ENCODE measurements around the gene MYOCD. TPM values are rescaled to one million over a fixed set of nuclear protein-coding genes. Genes with fewer than 3 reads are reported as not detected.

MYOCD gene
- total and polyA plus RNA-seq, 4 donors, result 0.05 to 0.59 (median 0.23) TPM

DNA sequence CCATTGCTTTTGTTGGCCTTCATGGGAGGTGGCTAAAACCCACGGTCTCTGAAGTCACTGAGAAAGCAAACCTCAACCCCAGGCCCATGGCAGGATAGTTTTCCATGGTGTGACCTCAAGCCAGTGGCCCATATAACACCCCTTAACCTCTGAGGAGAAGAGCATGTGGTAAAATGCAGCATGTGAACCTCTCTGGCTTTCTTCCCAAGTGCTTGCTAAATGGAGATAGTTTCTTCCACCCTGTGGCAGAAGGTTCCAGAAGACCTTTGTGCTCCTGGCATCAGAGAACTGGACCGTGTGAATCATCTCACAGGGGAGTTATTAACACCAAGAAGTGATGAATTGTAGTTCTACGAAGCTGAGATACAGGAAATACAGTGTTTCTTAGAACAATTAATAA is 47.3 kb downstream of the MYOCD start:
- Histone ChIP-seq H3K4me1 (ENCODE audit: control insufficient read depth in 4 of 4, insufficient read depth in 4 of 4, low read length in 3 of 4) (no peaks in the 10 kb centered on the region), H3K27me3 (ENCODE audit: control insufficient read depth in 4 of 4, insufficient read depth in 4 of 4, low read length in 3 of 4) (peaks cover 0 to 3% (median 0%) of the 10 kb centered on the region in 4 donors), H3K9me3 (ENCODE audit: control insufficient read depth in 4 of 4, low read length in 3 of 4) (no peaks in the 10 kb centered on the region), H3K9ac (ENCODE audit: low read depth in 1 of 2, low read length in 2 of 2) (no peak overlapping the region), H3K4me3 (ENCODE audit: low read depth in 1 of 3, low read length in 3 of 3) (no peak overlapping the region), H3K36me3 (ENCODE audit: control insufficient read depth in 4 of 4, insufficient read depth in 3 of 4, low read depth in 1 of 4, low read length in 3 of 4) (no peaks in the 10 kb centered on the region), H3K27ac (ENCODE audit: low read depth in 1 of 2, low read length in 2 of 2) (no peak overlapping the region)
- 62% methylated on average over 3 of the region's 3 CpGs for WGBS
- TF ChIP-seq, protein P1, sequence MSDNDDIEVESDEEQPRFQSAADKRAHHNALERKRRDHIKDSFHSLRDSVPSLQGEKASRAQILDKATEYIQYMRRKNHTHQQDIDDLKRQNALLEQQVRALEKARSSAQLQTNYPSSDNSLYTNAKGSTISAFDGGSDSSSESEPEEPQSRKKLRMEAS (IDR thresholded peaks at IDR 0.05), result no peak
- TF ChIP-seq RAD21 (IDR thresholded peaks at IDR 0.05), result no peak
- no peak for TF ChIP-seq YY1 (IDR thresholded peaks at IDR 0.05)
- TF ChIP-seq, protein P2, sequence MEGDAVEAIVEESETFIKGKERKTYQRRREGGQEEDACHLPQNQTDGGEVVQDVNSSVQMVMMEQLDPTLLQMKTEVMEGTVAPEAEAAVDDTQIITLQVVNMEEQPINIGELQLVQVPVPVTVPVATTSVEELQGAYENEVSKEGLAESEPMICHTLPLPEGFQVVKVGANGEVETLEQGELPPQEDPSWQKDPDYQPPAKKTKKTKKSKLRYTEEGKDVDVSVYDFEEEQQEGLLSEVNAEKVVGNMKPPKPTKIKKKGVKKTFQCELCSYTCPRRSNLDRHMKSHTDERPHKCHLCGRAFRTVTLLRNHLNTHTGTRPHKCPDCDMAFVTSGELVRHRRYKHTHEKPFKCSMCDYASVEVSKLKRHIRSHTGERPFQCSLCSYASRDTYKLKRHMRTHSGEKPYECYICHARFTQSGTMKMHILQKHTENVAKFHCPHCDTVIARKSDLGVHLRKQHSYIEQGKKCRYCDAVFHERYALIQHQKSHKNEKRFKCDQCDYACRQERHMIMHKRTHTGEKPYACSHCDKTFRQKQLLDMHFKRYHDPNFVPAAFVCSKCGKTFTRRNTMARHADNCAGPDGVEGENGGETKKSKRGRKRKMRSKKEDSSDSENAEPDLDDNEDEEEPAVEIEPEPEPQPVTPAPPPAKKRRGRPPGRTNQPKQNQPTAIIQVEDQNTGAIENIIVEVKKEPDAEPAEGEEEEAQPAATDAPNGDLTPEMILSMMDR (IDR thresholded peaks at IDR 0.05; ENCODE audit: low read depth, low read length, missing input control), result no peak
- no peak for DNase-seq (ENCODE audit: low spot score)

DNA sequence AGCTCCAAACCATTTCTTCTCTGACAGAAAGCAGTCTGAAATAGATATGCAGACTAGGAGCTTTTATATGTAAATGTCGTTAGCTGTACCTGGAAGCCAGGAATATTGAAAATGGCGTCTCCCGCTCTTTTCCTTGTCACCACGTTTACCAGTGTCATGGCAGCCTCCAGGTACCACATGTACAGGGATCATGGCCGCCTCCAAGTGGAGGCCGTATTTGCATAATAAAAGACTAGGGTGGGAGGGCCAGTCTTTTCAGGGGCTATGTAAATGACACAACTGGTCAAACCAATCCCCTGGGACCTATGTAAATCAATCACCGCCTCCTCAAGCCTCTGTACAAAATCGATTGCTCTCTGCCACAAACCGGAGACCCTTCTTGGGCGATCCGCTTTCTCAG is 54.3 kb downstream of the MYOCD start:
- DNase-seq (ENCODE audit: low spot score), result no peak
- Histone ChIP-seq H3K4me3 (ENCODE audit: low read depth in 1 of 3, low read length in 3 of 3) (no peak overlapping the region), H3K4me1 (ENCODE audit: control insufficient read depth in 4 of 4, insufficient read depth in 4 of 4, low read length in 3 of 4) (no peaks in the 10 kb centered on the region), H3K9me3 (ENCODE audit: control insufficient read depth in 4 of 4, low read length in 3 of 4) (no peaks in the 10 kb centered on the region), H3K36me3 (ENCODE audit: control insufficient read depth in 4 of 4, insufficient read depth in 3 of 4, low read depth in 1 of 4, low read length in 3 of 4) (no peaks in the 10 kb centered on the region), H3K27me3 (ENCODE audit: control insufficient read depth in 4 of 4, insufficient read depth in 4 of 4, low read length in 3 of 4) (no peaks in the 10 kb centered on the region), H3K9ac (ENCODE audit: low read depth in 1 of 2, low read length in 2 of 2) (no peak overlapping the region), H3K27ac (ENCODE audit: low read depth in 1 of 2, low read length in 2 of 2) (no peak overlapping the region)
- TF ChIP-seq, protein P3, sequence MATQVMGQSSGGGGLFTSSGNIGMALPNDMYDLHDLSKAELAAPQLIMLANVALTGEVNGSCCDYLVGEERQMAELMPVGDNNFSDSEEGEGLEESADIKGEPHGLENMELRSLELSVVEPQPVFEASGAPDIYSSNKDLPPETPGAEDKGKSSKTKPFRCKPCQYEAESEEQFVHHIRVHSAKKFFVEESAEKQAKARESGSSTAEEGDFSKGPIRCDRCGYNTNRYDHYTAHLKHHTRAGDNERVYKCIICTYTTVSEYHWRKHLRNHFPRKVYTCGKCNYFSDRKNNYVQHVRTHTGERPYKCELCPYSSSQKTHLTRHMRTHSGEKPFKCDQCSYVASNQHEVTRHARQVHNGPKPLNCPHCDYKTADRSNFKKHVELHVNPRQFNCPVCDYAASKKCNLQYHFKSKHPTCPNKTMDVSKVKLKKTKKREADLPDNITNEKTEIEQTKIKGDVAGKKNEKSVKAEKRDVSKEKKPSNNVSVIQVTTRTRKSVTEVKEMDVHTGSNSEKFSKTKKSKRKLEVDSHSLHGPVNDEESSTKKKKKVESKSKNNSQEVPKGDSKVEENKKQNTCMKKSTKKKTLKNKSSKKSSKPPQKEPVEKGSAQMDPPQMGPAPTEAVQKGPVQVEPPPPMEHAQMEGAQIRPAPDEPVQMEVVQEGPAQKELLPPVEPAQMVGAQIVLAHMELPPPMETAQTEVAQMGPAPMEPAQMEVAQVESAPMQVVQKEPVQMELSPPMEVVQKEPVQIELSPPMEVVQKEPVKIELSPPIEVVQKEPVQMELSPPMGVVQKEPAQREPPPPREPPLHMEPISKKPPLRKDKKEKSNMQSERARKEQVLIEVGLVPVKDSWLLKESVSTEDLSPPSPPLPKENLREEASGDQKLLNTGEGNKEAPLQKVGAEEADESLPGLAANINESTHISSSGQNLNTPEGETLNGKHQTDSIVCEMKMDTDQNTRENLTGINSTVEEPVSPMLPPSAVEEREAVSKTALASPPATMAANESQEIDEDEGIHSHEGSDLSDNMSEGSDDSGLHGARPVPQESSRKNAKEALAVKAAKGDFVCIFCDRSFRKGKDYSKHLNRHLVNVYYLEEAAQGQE (IDR thresholded peaks at IDR 0.05), result no peak
- TF ChIP-seq GABPA (IDR thresholded peaks at IDR 0.05 in 1 of 2, conservative IDR thresholded peaks at IDR 0.05 in 1 of 2) (no peak), JUND (IDR thresholded peaks at IDR 0.05) (no peak), RXRA (IDR thresholded peaks at IDR 0.05) (no peak), NR2F2 (IDR thresholded peaks at IDR 0.05) (no peak), FOXA1 (IDR thresholded peaks at IDR 0.05) (no peak), HNF4G (IDR thresholded peaks at IDR 0.05) (no peak), EGR1 (IDR thresholded peaks at IDR 0.05; ENCODE audit: low read depth in 2 of 2) (no peak), RAD21 (IDR thresholded peaks at IDR 0.05) (no peak), FOXA2 (IDR thresholded peaks at IDR 0.05) (no peak), TAF1 (conservative IDR thresholded peaks at IDR 0.05) (no peak), HNF4A (conservative IDR thresholded peaks at IDR 0.05) (no peak), SP1 (IDR thresholded peaks at IDR 0.05) (no peak)
- TF ChIP-seq, protein P4, sequence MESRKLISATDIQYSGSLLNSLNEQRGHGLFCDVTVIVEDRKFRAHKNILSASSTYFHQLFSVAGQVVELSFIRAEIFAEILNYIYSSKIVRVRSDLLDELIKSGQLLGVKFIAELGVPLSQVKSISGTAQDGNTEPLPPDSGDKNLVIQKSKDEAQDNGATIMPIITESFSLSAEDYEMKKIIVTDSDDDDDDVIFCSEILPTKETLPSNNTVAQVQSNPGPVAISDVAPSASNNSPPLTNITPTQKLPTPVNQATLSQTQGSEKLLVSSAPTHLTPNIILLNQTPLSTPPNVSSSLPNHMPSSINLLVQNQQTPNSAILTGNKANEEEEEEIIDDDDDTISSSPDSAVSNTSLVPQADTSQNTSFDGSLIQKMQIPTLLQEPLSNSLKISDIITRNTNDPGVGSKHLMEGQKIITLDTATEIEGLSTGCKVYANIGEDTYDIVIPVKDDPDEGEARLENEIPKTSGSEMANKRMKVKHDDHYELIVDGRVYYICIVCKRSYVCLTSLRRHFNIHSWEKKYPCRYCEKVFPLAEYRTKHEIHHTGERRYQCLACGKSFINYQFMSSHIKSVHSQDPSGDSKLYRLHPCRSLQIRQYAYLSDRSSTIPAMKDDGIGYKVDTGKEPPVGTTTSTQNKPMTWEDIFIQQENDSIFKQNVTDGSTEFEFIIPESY (IDR thresholded peaks at IDR 0.05), result no peak
- TF ChIP-seq, protein P1 (IDR thresholded peaks at IDR 0.05), result no peak
- TF ChIP-seq, protein P2 (IDR thresholded peaks at IDR 0.05; ENCODE audit: low read depth, low read length, missing input control), result no peak
- WGBS, result 94% methylated on average over 11 of the region's 11 CpGs
